Measurements from ENCODE around the gene SH3PXD2B. TPM values are rescaled to one million over a fixed set of nuclear protein-coding genes. Genes with fewer than 3 reads are reported as not detected.
A peak's percentile ranks its signal among the peaks of the same experiment; 100 is the strongest.

SH3PXD2B gene
- total and polyA plus RNA-seq, 7 experiments from 2014 or later = 0.15 to 1.1 (median 0.28) TPM; not detected in 1

DNA sequence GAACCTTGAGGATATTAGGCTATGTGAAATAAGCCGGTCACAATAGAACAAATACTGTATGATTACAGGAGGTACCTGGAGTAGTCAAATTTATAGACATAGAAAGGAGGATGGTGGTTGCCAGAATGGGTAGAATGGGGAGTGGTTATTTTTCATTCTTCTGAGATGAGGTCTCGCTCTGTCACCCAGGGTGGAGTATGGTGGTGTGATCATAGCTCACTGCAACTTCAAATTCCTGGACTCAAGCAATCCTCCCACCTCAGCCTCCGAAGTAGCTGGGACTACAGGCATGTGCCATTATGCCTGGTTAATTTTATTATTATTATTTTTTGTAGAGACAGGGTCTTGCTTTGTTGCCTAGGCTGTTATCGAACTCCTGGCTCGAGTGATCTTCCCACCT is 27.1 kb downstream of the SH3PXD2B start:
- H3K27me3 ChIP-seq (ENCODE audit: control insufficient read depth in 2 of 2, insufficient read depth in 2 of 2, low read length in 2 of 2) = no peaks in the 10 kb centered on the region
- H3K36me3 Mint-ChIP-seq = no peaks in the 10 kb centered on the region
- no peak for DNase-seq
- H3K4me3 Mint-ChIP-seq = no peak overlapping the region
- ChIA-PET CTCF (no interaction called here), POLR2A (no interaction called here)
- H3K27ac Mint-ChIP-seq = no peak overlapping the region
- H3K4me3 ChIP-seq (ENCODE audit: low read length) = no peak overlapping the region
- no peaks in the 10 kb centered on the region for H3K36me3 ChIP-seq (ENCODE audit: control insufficient read depth in 2 of 3, insufficient read depth in 3 of 3, low read length in 3 of 3)
- peaks cover 0 to 3% (median 0%) of the 10 kb centered on the region in 7 donors for H3K4me1 Mint-ChIP-seq
- peaks cover 0 to 17% (median 0%) of the 10 kb centered on the region in 5 donors for H3K27me3 Mint-ChIP-seq
- H3K27ac ChIP-seq (ENCODE audit: low read depth, low read length) = no peak overlapping the region
- ATAC-seq = no peak
- H3K4me1 ChIP-seq (ENCODE audit: control insufficient read depth in 2 of 2, insufficient read depth in 2 of 2, low read length in 2 of 2) = no peaks in the 10 kb centered on the region
- no peaks in the 10 kb centered on the region for H3K9me3 Mint-ChIP-seq
- intact Hi-C loops (cut with micrococcal nuclease) = no loop called here
- H3K9me3 ChIP-seq (ENCODE audit: control insufficient read depth in 2 of 3, low read length in 3 of 3) = no peaks in the 10 kb centered on the region

GRCh38 chr5:172426086-172426485 is 28.2 kb downstream of the SH3PXD2B start:
- Mint-ChIP-seq H3K27ac (no peak overlapping the region), H3K9me3 (no peaks in the 10 kb centered on the region), H3K36me3 (no peaks in the 10 kb centered on the region), H3K27me3 (peaks cover 0 to 17% (median 0%) of the 10 kb centered on the region in 5 donors), H3K4me1 (peaks cover 0 to 3% (median 0%) of the 10 kb centered on the region in 7 donors), H3K4me3 (no peak overlapping the region)
- ATAC-seq (no peak), DNase-seq (no peak)
- intact Hi-C loops (cut with micrococcal nuclease) = no loop called here
- Histone ChIP-seq H3K27ac (ENCODE audit: low read depth, low read length) (no peak overlapping the region), H3K27me3 (ENCODE audit: control insufficient read depth in 2 of 2, insufficient read depth in 2 of 2, low read length in 2 of 2) (no peaks in the 10 kb centered on the region), H3K9me3 (ENCODE audit: control insufficient read depth in 2 of 3, low read length in 3 of 3) (no peaks in the 10 kb centered on the region), H3K36me3 (ENCODE audit: control insufficient read depth in 2 of 3, insufficient read depth in 3 of 3, low read length in 3 of 3) (no peaks in the 10 kb centered on the region), H3K4me1 (ENCODE audit: control insufficient read depth in 2 of 2, insufficient read depth in 2 of 2, low read length in 2 of 2) (no peaks in the 10 kb centered on the region), H3K4me3 (ENCODE audit: low read length) (no peak overlapping the region)
- ChIA-PET CTCF (no interaction called here), POLR2A (no interaction called here)

GRCh38 chr5:172425402-172425801 is 28.9 kb downstream of the SH3PXD2B start:
- Histone ChIP-seq H3K4me1 (ENCODE audit: control insufficient read depth in 2 of 2, insufficient read depth in 2 of 2, low read length in 2 of 2) (no peaks in the 10 kb centered on the region), H3K9me3 (ENCODE audit: control insufficient read depth in 2 of 3, low read length in 3 of 3) (no peaks in the 10 kb centered on the region), H3K27ac (ENCODE audit: low read depth, low read length) (no peak overlapping the region), H3K36me3 (ENCODE audit: control insufficient read depth in 2 of 3, insufficient read depth in 3 of 3, low read length in 3 of 3) (no peaks in the 10 kb centered on the region), H3K4me3 (ENCODE audit: low read length) (no peak overlapping the region), H3K27me3 (ENCODE audit: control insufficient read depth in 2 of 2, insufficient read depth in 2 of 2, low read length in 2 of 2) (no peaks in the 10 kb centered on the region)
- no peaks in the 10 kb centered on the region for H3K36me3 Mint-ChIP-seq
- H3K27ac Mint-ChIP-seq = no peak overlapping the region
- H3K27me3 Mint-ChIP-seq = peaks cover 0 to 17% (median 0%) of the 10 kb centered on the region in 5 donors
- ChIA-PET POLR2A (no interaction called here), CTCF (no interaction called here)
- no peak for DNase-seq
- intact Hi-C loops (cut with micrococcal nuclease) = no loop called here
- no peak for ATAC-seq
- peaks cover 0 to 3% (median 0%) of the 10 kb centered on the region in 7 donors for H3K4me1 Mint-ChIP-seq
- H3K9me3 Mint-ChIP-seq = no peaks in the 10 kb centered on the region
- no peak overlapping the region for H3K4me3 Mint-ChIP-seq

GRCh38 chr5:172424808-172425207 is 29.5 kb downstream of the SH3PXD2B start:
- ChIA-PET POLR2A (no interaction called here), CTCF (no interaction called here)
- Histone ChIP-seq H3K4me3 (ENCODE audit: low read length) (no peak overlapping the region), H3K9me3 (ENCODE audit: control insufficient read depth in 2 of 3, low read length in 3 of 3) (no peaks in the 10 kb centered on the region), H3K27me3 (ENCODE audit: control insufficient read depth in 2 of 2, insufficient read depth in 2 of 2, low read length in 2 of 2) (no peaks in the 10 kb centered on the region), H3K36me3 (ENCODE audit: control insufficient read depth in 2 of 3, insufficient read depth in 3 of 3, low read length in 3 of 3) (no peaks in the 10 kb centered on the region), H3K4me1 (ENCODE audit: control insufficient read depth in 2 of 2, insufficient read depth in 2 of 2, low read length in 2 of 2) (no peaks in the 10 kb centered on the region), H3K27ac (ENCODE audit: low read depth, low read length) (no peak overlapping the region)
- H3K36me3 Mint-ChIP-seq = no peaks in the 10 kb centered on the region
- H3K27me3 Mint-ChIP-seq = peaks cover 0 to 20% (median 0%) of the 10 kb centered on the region in 5 donors
- H3K4me1 Mint-ChIP-seq = peaks cover 0 to 3% (median 0%) of the 10 kb centered on the region in 7 donors
- H3K4me3 Mint-ChIP-seq = no peak overlapping the region
- no peaks in the 10 kb centered on the region for H3K9me3 Mint-ChIP-seq
- intact Hi-C loops (cut with micrococcal nuclease) = no loop called here
- no peak for DNase-seq
- ATAC-seq = no peak
- no peak overlapping the region for H3K27ac Mint-ChIP-seq

DNA sequence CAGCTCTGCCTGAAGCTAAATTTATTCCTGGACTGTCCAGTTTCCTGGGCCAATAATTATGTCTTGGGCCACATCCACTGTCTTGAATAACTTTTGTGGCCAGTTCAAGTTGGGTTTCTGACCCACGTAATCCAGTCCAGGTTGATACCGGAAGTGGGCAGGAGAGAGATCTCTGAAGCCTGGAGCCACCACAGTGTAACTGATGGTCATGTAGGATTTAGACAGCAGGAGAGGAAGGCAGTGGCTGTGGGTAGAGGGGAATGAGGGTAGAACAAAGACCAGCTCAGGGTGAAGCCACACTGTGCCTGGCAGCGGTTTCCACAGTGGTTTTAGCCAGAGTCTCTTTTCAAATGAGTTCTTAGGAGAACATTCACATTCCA is 30.2 kb downstream of the SH3PXD2B start:
- Histone ChIP-seq H3K4me1 (ENCODE audit: control insufficient read depth in 2 of 2, insufficient read depth in 2 of 2, low read length in 2 of 2) (no peaks in the 10 kb centered on the region), H3K27me3 (ENCODE audit: control insufficient read depth in 2 of 2, insufficient read depth in 2 of 2, low read length in 2 of 2) (no peaks in the 10 kb centered on the region), H3K4me3 (ENCODE audit: low read length) (no peak overlapping the region), H3K9me3 (ENCODE audit: control insufficient read depth in 2 of 3, low read length in 3 of 3) (no peaks in the 10 kb centered on the region), H3K27ac (ENCODE audit: low read depth, low read length) (no peak overlapping the region), H3K36me3 (ENCODE audit: control insufficient read depth in 2 of 3, insufficient read depth in 3 of 3, low read length in 3 of 3) (no peaks in the 10 kb centered on the region)
- Mint-ChIP-seq H3K27me3 (peaks cover 0 to 20% (median 0%) of the 10 kb centered on the region in 5 donors), H3K4me1 (peaks cover 0 to 3% (median 0%) of the 10 kb centered on the region in 7 donors), H3K27ac (peak overlapping the region in 1 of 9 donors; percentile 68), H3K9me3 (no peaks in the 10 kb centered on the region), H3K36me3 (no peaks in the 10 kb centered on the region), H3K4me3 (no peak overlapping the region)
- DNase-seq (no peak), ATAC-seq (no peak)
- ChIA-PET POLR2A (no interaction called here), CTCF (no interaction called here)
- intact Hi-C loops (cut with micrococcal nuclease) = no loop called here

GRCh38 chr5:172423379-172424110 is 30.8 kb downstream of the SH3PXD2B start:
- CTCF ChIA-PET = no interaction called here
- H3K4me3 Mint-ChIP-seq = no peak overlapping the region
- no peak for ATAC-seq
- H3K9me3 ChIP-seq (ENCODE audit: control insufficient read depth in 2 of 3, low read length in 3 of 3) = no peaks in the 10 kb centered on the region
- intact Hi-C loops (cut with micrococcal nuclease) = no loop called here
- H3K27ac ChIP-seq (ENCODE audit: low read depth, low read length) = no peak overlapping the region
- no peak for DNase-seq
- H3K4me1 Mint-ChIP-seq = peaks cover 0 to 3% (median 0%) of the 10 kb centered on the region in 7 donors
- H3K36me3 ChIP-seq (ENCODE audit: control insufficient read depth in 2 of 3, insufficient read depth in 3 of 3, low read length in 3 of 3) = no peaks in the 10 kb centered on the region
- no peaks in the 10 kb centered on the region for H3K27me3 ChIP-seq (ENCODE audit: control insufficient read depth in 2 of 2, insufficient read depth in 2 of 2, low read length in 2 of 2)
- no peak overlapping the region for H3K4me3 ChIP-seq (ENCODE audit: low read length)
- no peaks in the 10 kb centered on the region for H3K9me3 Mint-ChIP-seq
- no peaks in the 10 kb centered on the region for H3K4me1 ChIP-seq (ENCODE audit: control insufficient read depth in 2 of 2, insufficient read depth in 2 of 2, low read length in 2 of 2)
- peaks cover 0 to 18% (median 0%) of the 10 kb centered on the region in 5 donors for H3K27me3 Mint-ChIP-seq
- POLR2A ChIA-PET = no interaction called here
- H3K27ac Mint-ChIP-seq = no peak overlapping the region
- no peaks in the 10 kb centered on the region for H3K36me3 Mint-ChIP-seq

- no peak for DNase-seq
- Mint-ChIP-seq H3K9me3 (no peaks in the 10 kb centered on the region), H3K36me3 (no peaks in the 10 kb centered on the region), H3K27me3 (peaks cover 0 to 18% (median 0%) of the 10 kb centered on the region in 5 donors), H3K4me3 (no peak overlapping the region), H3K4me1 (peaks cover 0 to 3% (median 0%) of the 10 kb centered on the region in 7 donors), H3K27ac (no peak overlapping the region)
- ATAC-seq = no peak
- Histone ChIP-seq H3K36me3 (ENCODE audit: control insufficient read depth in 2 of 3, insufficient read depth in 3 of 3, low read length in 3 of 3) (no peaks in the 10 kb centered on the region), H3K4me1 (ENCODE audit: control insufficient read depth in 2 of 2, insufficient read depth in 2 of 2, low read length in 2 of 2) (no peaks in the 10 kb centered on the region), H3K9me3 (ENCODE audit: control insufficient read depth in 2 of 3, low read length in 3 of 3) (no peaks in the 10 kb centered on the region), H3K27ac (ENCODE audit: low read depth, low read length) (no peak overlapping the region), H3K4me3 (ENCODE audit: low read length) (no peak overlapping the region), H3K27me3 (ENCODE audit: control insufficient read depth in 2 of 2, insufficient read depth in 2 of 2, low read length in 2 of 2) (no peaks in the 10 kb centered on the region)
- intact Hi-C loops (cut with micrococcal nuclease) = no loop called here
- CTCF ChIA-PET = no interaction called here
- POLR2A ChIA-PET = no interaction called here
Measured at GRCh38 chr5:172422255-172422654, 32.1 kb downstream of the SH3PXD2B start.
